Neural cell (in vitro differentiated cells): ENCODE data around the gene A1CF. TPM values are rescaled to one million over a fixed set of nuclear protein-coding genes. Genes with fewer than 3 reads are reported as not detected.

Experiments used
- H2AFZ ChIP-seq: fragments of 200-600, 300-800 bp; sonication (generic), shearing (Covaris generic); 2 replicates; pipeline ENCODE4 v1.6.0; 2014; ENCODE audit warnings: low read depth, mild to moderate bottlenecking, antibody characterized with exemption, low read length, moderate library complexity
- H3F3A ChIP-seq: fragments of 200-600 bp; shearing (Covaris generic); 2 replicates; pipeline ENCODE4 v1.6.1; 2016; ENCODE audit warnings: mild to moderate bottlenecking, moderate library complexity, mixed read lengths, antibody characterized with exemption, low read length; ENCODE audit not compliant: insufficient read depth, poor library complexity, severe bottlenecking
- H3K27ac ChIP-seq: fragments of 200-600, 300-800 bp; sonication (generic), shearing (Covaris generic); 2 replicates; pipeline ENCODE4 v1.5.1; 2014; ENCODE audit warnings: mild to moderate bottlenecking, low read length, moderate library complexity
- H3K27me3 ChIP-seq: fragments of 300-800, 200-600 bp; sonication (generic), shearing (Covaris generic); 2 replicates; pipeline ENCODE4 v1.6.0; 2014; ENCODE audit warnings: mild to moderate bottlenecking, low read depth, low read length, moderate library complexity; ENCODE audit not compliant: insufficient read depth
- H3K36me3 ChIP-seq: fragments of 300-800, 200-600 bp; sonication (generic), shearing (Covaris generic); 2 replicates; pipeline ENCODE4 v1.5.1; 2014; ENCODE audit warnings: mild to moderate bottlenecking, antibody characterized with exemption, low read length, moderate library complexity; ENCODE audit not compliant: insufficient read depth
- H3K4me2 ChIP-seq: fragments of 300-800, 200-600 bp; sonication (generic), shearing (Covaris generic); 2 replicates; pipeline ENCODE4 v1.6.0; 2014; ENCODE audit warnings: mild to moderate bottlenecking, low read length
- H3K4me3 ChIP-seq: fragments of 300-800, 200-600 bp; sonication (generic), shearing (Covaris generic); 2 replicates; pipeline ENCODE4 v1.5.1; 2014; ENCODE audit warnings: mild to moderate bottlenecking, low read length, moderate library complexity
- H3K79me2 ChIP-seq: fragments of 200-600 bp; shearing (Covaris generic); replicated peaks from 2 replicates; pipeline ENCODE4 v1.6.0; 2014; ENCODE audit warnings: mild to moderate bottlenecking, low read length, moderate library complexity; ENCODE audit not compliant: insufficient read depth
- H3K9ac ChIP-seq: fragments of 300-800, 200-600 bp; sonication (generic), shearing (Covaris generic); 2 replicates; pipeline ENCODE4 v1.6.1; 2016; ENCODE audit warnings: mild to moderate bottlenecking, low read length, mixed read lengths
- H3K9me2 ChIP-seq: fragments of 200-600 bp; shearing (Covaris generic); 2 replicates; pipeline ENCODE4 v1.6.1; 2016; ENCODE audit warnings: mild to moderate bottlenecking, low read length, mixed read lengths; ENCODE audit not compliant: insufficient read depth
- H3K9me3 ChIP-seq: fragments of 200-600, 300-800 bp; sonication (generic), shearing (Covaris generic); 2 replicates; pipeline ENCODE4 v1.6.1; 2016; ENCODE audit warnings: mild to moderate bottlenecking, mixed run types, low read length, moderate library complexity, mixed read lengths
- H4K20me1 ChIP-seq: fragments of 200-600 bp; shearing (Covaris generic); 2 replicates; pipeline ENCODE4 v1.6.1; 2016; ENCODE audit warnings: mild to moderate bottlenecking, mixed run types; ENCODE audit not compliant: insufficient read depth
- CTCF ChIP-seq: fragments of 450-650 bp; IDR thresholded peaks from 2 replicates; pipeline ENCODE4 v1.5.1; 2014; ENCODE audit warnings: antibody characterized with exemption, mild to moderate bottlenecking, moderate library complexity; ENCODE audit not compliant: poor library complexity, severe bottlenecking
- EP300 ChIP-seq: fragments of 450-650 bp; conservative IDR thresholded peaks from 2 replicates; pipeline ENCODE4 v1.6.1; 2014; ENCODE audit warnings: antibody characterized with exemption, mild to moderate bottlenecking, moderate library complexity; ENCODE audit not compliant: poor library complexity, severe bottlenecking
- EZH2 ChIP-seq: fragments of 200-600, 300-800 bp; shearing (Covaris generic), sonication (generic); IDR thresholded peaks from 2 replicates; pipeline ENCODE4 v1.6.1; 2014; ENCODE audit warnings: antibody characterized with exemption, low read length, borderline replicate concordance, mild to moderate bottlenecking; ENCODE audit not compliant: insufficient read depth, poor library complexity, severe bottlenecking
- MXI1 ChIP-seq: fragments of 450-650 bp; conservative IDR thresholded peaks from 2 replicates; pipeline ENCODE4 v1.6.1; 2014; ENCODE audit warnings: antibody characterized with exemption, mild to moderate bottlenecking; ENCODE audit not compliant: poor library complexity, severe bottlenecking
- POLR2AphosphoS5 ChIP-seq: IDR thresholded peaks from 2 replicates; pipeline ENCODE4 v1.6.1; 2012
- RAD21 ChIP-seq: fragments of 450-650 bp; conservative IDR thresholded peaks from 2 replicates; pipeline ENCODE4 v1.6.1; 2014; ENCODE audit warnings: antibody characterized with exemption, mild to moderate bottlenecking, moderate library complexity
- REST ChIP-seq: IDR thresholded peaks from 2 replicates; pipeline ENCODE4 v1.6.1; 2012; ENCODE audit warnings: borderline replicate concordance
- SMC3 ChIP-seq: fragments of 450-650 bp; conservative IDR thresholded peaks from 2 replicates; pipeline ENCODE4 v1.6.1; 2014; ENCODE audit warnings: antibody characterized with exemption, mild to moderate bottlenecking, moderate library complexity; ENCODE audit not compliant: poor library complexity
- TAF1 ChIP-seq: IDR thresholded peaks from 2 replicates; pipeline ENCODE4 v1.6.1; 2012; ENCODE audit warnings: low read depth
- polyA plus RNA-seq: library from polyadenylated mRNA; depleted of rRNA; stranded (reverse); fragments of >200 nt; gene quantifications from 2 replicates; pipeline ENCODE4 v1.2.3, GENCODE V29; 2014

The A1CF gene
- polyA plus RNA-seq, 1 donor from 2014 or later = not detected

- no peaks in the 10 kb centered on the region for H3K79me2 ChIP-seq
- no peaks in the 10 kb centered on the region for H3K9me3 ChIP-seq
- no peak overlapping the region for H3K4me2 ChIP-seq
- no peak overlapping the region for H3K9ac ChIP-seq
- H2AFZ ChIP-seq = no peak overlapping the region
- H3K27me3 ChIP-seq = no peaks in the 10 kb centered on the region
- no peaks in the 10 kb centered on the region for H3K9me2 ChIP-seq
- no peak overlapping the region for H3K4me3 ChIP-seq
- H4K20me1 ChIP-seq = no peaks in the 10 kb centered on the region
- TF ChIP-seq POLR2AphosphoS5 (no peak), EZH2 (no peak), CTCF (no peak), RAD21 (no peak)
- no peaks in the 10 kb centered on the region for H3F3A ChIP-seq
- no peaks in the 10 kb centered on the region for H3K36me3 ChIP-seq
- H3K27ac ChIP-seq = no peak overlapping the region
These were observed 77.3 kb downstream of the A1CF start for GRCh38 chr10:50807851-50808776.

GRCh38 chr10:50805981-50806622 lies 79.3 kb downstream of the A1CF start:
- Histone ChIP-seq H3K27me3 (no peaks in the 10 kb centered on the region), H3K9ac (no peak overlapping the region), H3K9me3 (no peaks in the 10 kb centered on the region), H3K27ac (no peak overlapping the region), H3K9me2 (no peaks in the 10 kb centered on the region), H3K36me3 (no peaks in the 10 kb centered on the region), H3F3A (no peaks in the 10 kb centered on the region), H2AFZ (no peak overlapping the region), H3K4me2 (no peak overlapping the region), H3K79me2 (no peaks in the 10 kb centered on the region), H4K20me1 (no peaks in the 10 kb centered on the region), H3K4me3 (no peak overlapping the region)
- TF ChIP-seq MXI1 (no peak), POLR2AphosphoS5 (no peak), RAD21 (no peak), EP300 (no peak), REST (no peak), TAF1 (no peak), CTCF (no peak), SMC3 (no peak), EZH2 (no peak)
